Stimulated activated CD8-positive, alpha-beta memory T cell treated with anti-CD3 and anti-CD28 coated beads, Interleukin-4, amount 100 ng/mL, for 4 hours (primary cell): ENCODE data around the gene KCNJ5.

Experiments used
- DNase-seq, 2 donors: peaks; one replicate each; pipeline ENCODE4 v3.0.0-alpha.2; 2020; ENCODE audit warnings: low read depth in 2 of 2, low spot score in 1 of 2

Gene KCNJ5

GRCh38 chr11:128890543-128891368 lies at the start of gene KCNJ5:
Gene KCNJ5 (plus strand): TSS chr11:128891356. CDS start chr11:128911274, 19,918 bp downstream.
- DNase-seq, result no peak

- no peak for DNase-seq
Observed at GRCh38 chr11:128841461-128842072, 49.6 kb upstream of the KCNJ5 start.

GRCh38 chr11:128843198-128843785 lies 47.9 kb upstream of the KCNJ5 start:
- no peak for DNase-seq

GRCh38 chr11:128845334-128845780 lies 45.8 kb upstream of the KCNJ5 start:
- DNase-seq, result no peak

- no peak for DNase-seq
Observed at GRCh38 chr11:128846985-128847384, 44.2 kb upstream of the KCNJ5 start.

GRCh38 chr11:128848815-128849455 lies 42.2 kb upstream of the KCNJ5 start:
- peak; percentile 16 to 43 for DNase-seq

GRCh38 chr11:128852327-128853023 lies 38.7 kb upstream of the KCNJ5 start:
- no peak for DNase-seq

GRCh38 chr11:128853559-128853958 lies 37.6 kb upstream of the KCNJ5 start:
- DNase-seq, result no peak

- no peak for DNase-seq
Observed at GRCh38 chr11:128854841-128855240, 36.3 kb upstream of the KCNJ5 start.

GRCh38 chr11:128856241-128856640 lies 34.9 kb upstream of the KCNJ5 start:
- DNase-seq, result no peak

- DNase-seq, result no peak
Observed at GRCh38 chr11:128857341-128857740, 33.8 kb upstream of the KCNJ5 start.

- DNase-seq, result peak; percentile 30 to 59
Observed at GRCh38 chr11:128859563-128860441, 31.4 kb upstream of the KCNJ5 start.

- DNase-seq, result no peak
Observed at GRCh38 chr11:128860571-128861361, 30.4 kb upstream of the KCNJ5 start.

- no peak for DNase-seq
Observed at GRCh38 chr11:128862406-128862805, 28.8 kb upstream of the KCNJ5 start.

GRCh38 chr11:128862908-128863660 lies 28.1 kb upstream of the KCNJ5 start:
- DNase-seq, result no peak

GRCh38 chr11:128865490-128865889 lies 25.7 kb upstream of the KCNJ5 start:
- no peak for DNase-seq

- DNase-seq, result no peak
Observed at GRCh38 chr11:128867277-128867676, 23.9 kb upstream of the KCNJ5 start, which contains the start of gene KCNJ1. Gene KCNJ1 (minus strand): TSS chr11:128867296. CDS start chr11:128840243, 27,053 bp downstream.
